Astrocyte (in vitro differentiated cells and primary cell): Measurements from ENCODE around the gene TXLNG. TPM values are rescaled to one million over a fixed set of nuclear protein-coding genes. Genes with fewer than 3 reads are reported as not detected.

Experiments
- DNase-seq: peaks from one replicate; pipeline ENCODE4 v3.0.0-alpha.2; 2010; ENCODE audit warnings: low read depth
- FAIRE-seq: peaks from 2 replicates; lab custom pipeline; 2011; peaks lifted over from hg19 to GRCh38; lab: Jason Lieb, UNC
- H2AFZ ChIP-seq: 2 replicates; pipeline ENCODE4 v1.6.0; 2012; ENCODE audit warnings: low read depth, low read length, inconsistent platforms
- H3K27ac ChIP-seq: 2 replicates; pipeline ENCODE4 v1.5.1; 2011; ENCODE audit warnings: low read depth, low read length, inconsistent platforms
- H3K27me3 ChIP-seq: 2 replicates; pipeline ENCODE4 v1.6.0; 2011; ENCODE audit warnings: low read length, inconsistent platforms; ENCODE audit not compliant: insufficient read depth
- H3K36me3 ChIP-seq: 2 replicates; pipeline ENCODE4 v1.5.1; 2011; ENCODE audit warnings: low read length, inconsistent platforms; ENCODE audit not compliant: insufficient read depth
- H3K4me1 ChIP-seq: 2 replicates; pipeline ENCODE4 v1.5.1; 2011; ENCODE audit warnings: low read length, inconsistent platforms; ENCODE audit not compliant: insufficient read depth
- H3K4me2 ChIP-seq: 2 replicates; pipeline ENCODE4 v1.6.0; 2012; ENCODE audit warnings: low read length, inconsistent platforms
- H3K4me3 ChIP-seq: 2 replicates; pipeline ENCODE4 v1.5.1; 2011; ENCODE audit warnings: low read depth, mild to moderate bottlenecking, low read length, inconsistent platforms; ENCODE audit not compliant: insufficient read depth
- H3K79me2 ChIP-seq: 2 replicates; pipeline ENCODE4 v1.6.0; 2012; ENCODE audit warnings: mild to moderate bottlenecking, low read length, inconsistent platforms; ENCODE audit not compliant: insufficient read depth
- H3K9ac ChIP-seq: 2 replicates; pipeline ENCODE4 v1.6.0; 2012; ENCODE audit warnings: mild to moderate bottlenecking, low read length, inconsistent platforms
- H3K9me3 ChIP-seq: 2 replicates; pipeline ENCODE4 v1.5.1; 2012; ENCODE audit warnings: low read depth, mild to moderate bottlenecking, low read length, inconsistent platforms; ENCODE audit not compliant: insufficient read depth
- H4K20me1 ChIP-seq: 2 replicates; pipeline ENCODE4 v1.6.0; 2012; ENCODE audit warnings: low read length, inconsistent platforms; ENCODE audit not compliant: insufficient read depth
- H3K27ac Mint-ChIP-seq: one replicate; pipeline ENCODE4 v1.8.0; 2021; ENCODE audit warnings: mild to moderate bottlenecking, mixed read lengths; ENCODE audit not compliant: unreplicated experiment
- H3K27me3 Mint-ChIP-seq: one replicate; pipeline ENCODE4 v1.8.0; 2021; ENCODE audit warnings: low read depth, mixed read lengths; ENCODE audit not compliant: unreplicated experiment
- H3K36me3 Mint-ChIP-seq: one replicate; pipeline ENCODE4 v1.8.0; 2021; ENCODE audit warnings: low read depth, mixed read lengths; ENCODE audit not compliant: unreplicated experiment
- H3K4me1 Mint-ChIP-seq: one replicate; pipeline ENCODE4 v1.8.0; 2021; ENCODE audit warnings: low read depth, mixed read lengths; ENCODE audit not compliant: unreplicated experiment
- H3K4me3 Mint-ChIP-seq: one replicate; pipeline ENCODE4 v1.8.0; 2021; ENCODE audit warnings: mild to moderate bottlenecking, moderate library complexity, mixed read lengths; ENCODE audit not compliant: unreplicated experiment
- H3K9me3 Mint-ChIP-seq: one replicate; pipeline ENCODE4 v1.8.0; 2021; ENCODE audit warnings: mild to moderate bottlenecking, mixed read lengths; ENCODE audit not compliant: unreplicated experiment
- EZH2 ChIP-seq: IDR thresholded peaks from 2 replicates; pipeline ENCODE4 v1.6.1; 2012; ENCODE audit warnings: mild to moderate bottlenecking, low read length, inconsistent platforms; ENCODE audit not compliant: insufficient read depth
- total RNA-seq: library from RNA; stranded (reverse); gene quantifications from 2 replicates; pipeline ENCODE4 v1.2.1, GENCODE V29; 2021
- TF ChIP-seq, protein P1 (sequence below): IDR thresholded peaks from 2 replicates; pipeline ENCODE4 v1.5.1; 2011; ENCODE audit warnings: low read depth, mild to moderate bottlenecking, inconsistent platforms, low read length, moderate library complexity; ENCODE audit not compliant: insufficient read depth

TXLNG gene
- total RNA-seq, 1 donor from 2014 or later, result 9.8 TPM

GRCh38 chrX:16885628-16886027, 99.4 kb downstream of the TXLNG start:
- Mint-ChIP-seq H3K27me3 (no peaks in the 10 kb centered on the region), H3K36me3 (no peaks in the 10 kb centered on the region), H3K4me1 (no peaks in the 10 kb centered on the region), H3K27ac (no peak overlapping the region), H3K9me3 (no peaks in the 10 kb centered on the region), H3K4me3 (no peak overlapping the region)
- FAIRE-seq, result no peak
- Histone ChIP-seq H3K79me2 (no peaks in the 10 kb centered on the region), H3K27ac (no peak overlapping the region), H3K9me3 (no peaks in the 10 kb centered on the region), H3K9ac (no peak overlapping the region), H4K20me1 (no peaks in the 10 kb centered on the region), H3K4me2 (no peak overlapping the region), H3K27me3 (no peaks in the 10 kb centered on the region), H3K4me1 (no peaks in the 10 kb centered on the region), H3K36me3 (no peaks in the 10 kb centered on the region), H3K4me3 (no peak overlapping the region), H2AFZ (no peak overlapping the region)
- TF ChIP-seq, protein P1, sequence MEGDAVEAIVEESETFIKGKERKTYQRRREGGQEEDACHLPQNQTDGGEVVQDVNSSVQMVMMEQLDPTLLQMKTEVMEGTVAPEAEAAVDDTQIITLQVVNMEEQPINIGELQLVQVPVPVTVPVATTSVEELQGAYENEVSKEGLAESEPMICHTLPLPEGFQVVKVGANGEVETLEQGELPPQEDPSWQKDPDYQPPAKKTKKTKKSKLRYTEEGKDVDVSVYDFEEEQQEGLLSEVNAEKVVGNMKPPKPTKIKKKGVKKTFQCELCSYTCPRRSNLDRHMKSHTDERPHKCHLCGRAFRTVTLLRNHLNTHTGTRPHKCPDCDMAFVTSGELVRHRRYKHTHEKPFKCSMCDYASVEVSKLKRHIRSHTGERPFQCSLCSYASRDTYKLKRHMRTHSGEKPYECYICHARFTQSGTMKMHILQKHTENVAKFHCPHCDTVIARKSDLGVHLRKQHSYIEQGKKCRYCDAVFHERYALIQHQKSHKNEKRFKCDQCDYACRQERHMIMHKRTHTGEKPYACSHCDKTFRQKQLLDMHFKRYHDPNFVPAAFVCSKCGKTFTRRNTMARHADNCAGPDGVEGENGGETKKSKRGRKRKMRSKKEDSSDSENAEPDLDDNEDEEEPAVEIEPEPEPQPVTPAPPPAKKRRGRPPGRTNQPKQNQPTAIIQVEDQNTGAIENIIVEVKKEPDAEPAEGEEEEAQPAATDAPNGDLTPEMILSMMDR, result no peak
- TF ChIP-seq EZH2, result no peak
- no peak for DNase-seq

DNA sequence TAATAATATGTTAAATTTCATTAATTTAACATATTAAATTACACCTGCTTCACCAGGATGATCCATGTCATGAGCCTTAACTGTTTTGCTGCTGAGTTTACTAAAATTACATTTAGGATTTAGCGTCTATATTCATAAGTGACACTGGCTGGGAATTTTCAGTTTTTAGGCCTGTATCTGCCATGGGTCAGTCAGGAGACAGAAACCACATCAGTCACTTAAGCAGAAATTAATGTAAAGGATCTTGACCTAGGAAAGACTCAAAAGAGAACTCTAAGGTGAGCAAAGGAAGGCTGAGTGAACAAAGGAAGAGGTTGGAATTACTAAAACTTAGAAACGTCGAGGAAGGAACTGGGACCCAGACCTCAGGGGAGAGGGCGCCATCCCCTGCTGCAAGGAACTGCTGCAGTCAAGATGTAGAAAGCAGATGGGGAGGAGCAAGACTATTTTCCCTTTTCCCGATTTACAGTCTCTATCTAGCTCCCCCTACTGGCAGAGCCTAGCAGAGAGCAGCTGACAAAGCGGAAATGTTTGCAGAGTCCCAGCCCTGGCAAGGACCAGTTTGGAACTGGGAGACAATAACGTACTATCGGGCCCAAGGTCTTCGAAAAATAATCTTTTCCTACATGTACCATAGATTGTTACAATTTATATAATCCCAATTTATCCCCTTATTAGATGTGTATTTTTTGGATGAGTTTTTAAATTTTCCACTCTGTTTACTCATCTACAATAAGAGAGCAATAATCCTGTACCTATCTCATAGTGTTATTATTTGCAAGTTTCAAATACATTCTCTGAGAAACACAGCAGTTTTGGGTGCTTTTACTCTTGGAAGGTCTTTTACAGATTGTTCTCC, 106.5 kb downstream of the TXLNG start:
- Histone ChIP-seq H3K4me3 (no peak overlapping the region), H3K79me2 (no peaks in the 10 kb centered on the region), H3K27me3 (no peaks in the 10 kb centered on the region), H2AFZ (peak overlapping the region; percentile 66), H3K4me2 (peak overlapping the region; percentile 54), H3K36me3 (no peaks in the 10 kb centered on the region), H3K9ac (no peak overlapping the region), H3K4me1 (no peaks in the 10 kb centered on the region), H3K9me3 (no peaks in the 10 kb centered on the region), H4K20me1 (no peaks in the 10 kb centered on the region), H3K27ac (no peak overlapping the region)
- no peak overlapping the region for H3K4me3 Mint-ChIP-seq
- H3K27ac Mint-ChIP-seq, result no peak overlapping the region
- H3K9me3 Mint-ChIP-seq, result no peaks in the 10 kb centered on the region
- FAIRE-seq (peak; percentile 90), DNase-seq (peak; percentile 65)
- H3K4me1 Mint-ChIP-seq, result peaks cover 2% of the 10 kb centered on the region
- no peak for TF ChIP-seq EZH2
- TF ChIP-seq, protein P1, result peak; percentile 77
- H3K27me3 Mint-ChIP-seq, result peaks cover 1% of the 10 kb centered on the region
- H3K36me3 Mint-ChIP-seq, result no peaks in the 10 kb centered on the region

Other genes starting within 250 kb of the TXLNG start
- gene S100G, start 136.3 kb upstream of the TXLNG start, total RNA-seq, result not detected in 2 replicates
- gene CTPS2, start 73.8 kb upstream of the TXLNG start, total RNA-seq, result 10.8 and 11.4 TPM in 2 replicates
- 35.5 and 39.2 TPM in 2 replicates for gene SYAP1, start 66.9 kb upstream of the TXLNG start, total RNA-seq
- gene RBBP7, start 83.9 kb downstream of the TXLNG start, total RNA-seq, result 77.6 and 86.1 TPM in 2 replicates
- gene REPS2, start 160.2 kb downstream of the TXLNG start, total RNA-seq, result 1.2 and 1.3 TPM in 2 replicates